PFSK-1 (cell line): ENCODE measurements around the gene GPBP1L1.

ENCODE experiments used
- POLR2AphosphoS5 ChIP-seq: IDR thresholded peaks from 2 replicates; pipeline ENCODE4 v1.6.1; 2012; ENCODE audit warnings: low read depth, mild to moderate bottlenecking, control low read depth, low read length, moderate library complexity
- SIN3A ChIP-seq: IDR thresholded peaks from 2 replicates; pipeline ENCODE4 v1.6.1; 2012; ENCODE audit warnings: mild to moderate bottlenecking, low read length, moderate library complexity, borderline replicate concordance; ENCODE audit not compliant: insufficient read depth
- TAF1 ChIP-seq: IDR thresholded peaks from 2 replicates; pipeline ENCODE4 v1.6.1; 2012; ENCODE audit warnings: low read length, control low read depth, borderline replicate concordance; ENCODE audit not compliant: insufficient read depth
- TF ChIP-seq, protein P1 (sequence below), 2 experiments: IDR thresholded peaks; 2 replicates each; pipeline versions ENCODE4 v1.6.1 to v1.8.0; 2011 to 2012; ENCODE audit warnings: low read depth in 2 of 2, low read length in 2 of 2, control low read depth in 1 of 2, inconsistent platforms in 1 of 2, mild to moderate bottlenecking in 1 of 2, moderate library complexity in 1 of 2; ENCODE audit not compliant: insufficient read depth in 1 of 2

DNA sequence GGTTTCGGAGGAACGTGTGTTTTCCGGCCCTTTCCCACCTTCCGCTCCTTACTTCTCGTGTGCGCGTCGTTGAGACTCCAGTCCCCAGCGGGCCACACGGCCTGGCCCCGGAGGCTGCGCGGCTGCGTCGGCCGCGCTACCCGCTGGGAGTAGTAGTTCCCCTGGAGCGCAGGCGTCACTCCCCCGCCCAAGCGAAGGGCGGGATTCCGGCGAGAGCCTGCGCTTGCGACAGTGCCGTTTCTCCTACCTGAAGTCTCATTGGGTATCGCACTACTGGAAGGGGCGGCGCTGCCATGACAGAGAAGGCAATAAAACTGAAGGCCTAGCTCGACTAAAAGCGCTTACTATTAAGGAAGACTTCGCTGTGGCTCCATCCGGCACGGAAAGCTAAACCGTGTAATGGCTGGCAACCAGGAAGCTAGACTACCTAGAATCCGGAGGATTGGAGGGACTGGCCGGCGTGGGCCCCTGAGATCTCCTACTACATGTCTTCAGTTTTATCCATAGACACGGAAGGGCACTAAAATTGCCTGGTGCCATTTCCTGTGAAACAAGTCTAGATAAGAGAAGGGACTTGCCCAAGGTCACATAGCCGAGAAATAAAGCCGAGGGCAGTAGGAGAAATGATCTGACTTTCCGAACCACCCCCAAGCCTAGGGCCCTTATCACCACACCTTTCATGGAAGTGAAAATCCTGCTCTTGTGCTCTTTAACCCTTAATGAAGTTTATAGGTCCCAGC lies 851 bp upstream of the GPBP1L1 start:
- TF ChIP-seq TAF1: no peak
- TF ChIP-seq, protein P1, sequence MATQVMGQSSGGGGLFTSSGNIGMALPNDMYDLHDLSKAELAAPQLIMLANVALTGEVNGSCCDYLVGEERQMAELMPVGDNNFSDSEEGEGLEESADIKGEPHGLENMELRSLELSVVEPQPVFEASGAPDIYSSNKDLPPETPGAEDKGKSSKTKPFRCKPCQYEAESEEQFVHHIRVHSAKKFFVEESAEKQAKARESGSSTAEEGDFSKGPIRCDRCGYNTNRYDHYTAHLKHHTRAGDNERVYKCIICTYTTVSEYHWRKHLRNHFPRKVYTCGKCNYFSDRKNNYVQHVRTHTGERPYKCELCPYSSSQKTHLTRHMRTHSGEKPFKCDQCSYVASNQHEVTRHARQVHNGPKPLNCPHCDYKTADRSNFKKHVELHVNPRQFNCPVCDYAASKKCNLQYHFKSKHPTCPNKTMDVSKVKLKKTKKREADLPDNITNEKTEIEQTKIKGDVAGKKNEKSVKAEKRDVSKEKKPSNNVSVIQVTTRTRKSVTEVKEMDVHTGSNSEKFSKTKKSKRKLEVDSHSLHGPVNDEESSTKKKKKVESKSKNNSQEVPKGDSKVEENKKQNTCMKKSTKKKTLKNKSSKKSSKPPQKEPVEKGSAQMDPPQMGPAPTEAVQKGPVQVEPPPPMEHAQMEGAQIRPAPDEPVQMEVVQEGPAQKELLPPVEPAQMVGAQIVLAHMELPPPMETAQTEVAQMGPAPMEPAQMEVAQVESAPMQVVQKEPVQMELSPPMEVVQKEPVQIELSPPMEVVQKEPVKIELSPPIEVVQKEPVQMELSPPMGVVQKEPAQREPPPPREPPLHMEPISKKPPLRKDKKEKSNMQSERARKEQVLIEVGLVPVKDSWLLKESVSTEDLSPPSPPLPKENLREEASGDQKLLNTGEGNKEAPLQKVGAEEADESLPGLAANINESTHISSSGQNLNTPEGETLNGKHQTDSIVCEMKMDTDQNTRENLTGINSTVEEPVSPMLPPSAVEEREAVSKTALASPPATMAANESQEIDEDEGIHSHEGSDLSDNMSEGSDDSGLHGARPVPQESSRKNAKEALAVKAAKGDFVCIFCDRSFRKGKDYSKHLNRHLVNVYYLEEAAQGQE (IDR thresholded peaks at IDR 0.05; ENCODE audit: insufficient read depth in 1 of 2, low read depth in 2 of 2, low read length in 2 of 2): no peak
- TF ChIP-seq POLR2AphosphoS5: peak; percentile 86; the same call in 1 of the 2 replicates
- no peak for TF ChIP-seq SIN3A
